ENCODE measurements around the gene GP1BB. TPM values are rescaled to one million over a fixed set of nuclear protein-coding genes. Genes with fewer than 3 reads are reported as not detected.

The GP1BB gene
- polyA plus RNA-seq, 1 donor from 2014 or later, result 42.0 TPM

DNA sequence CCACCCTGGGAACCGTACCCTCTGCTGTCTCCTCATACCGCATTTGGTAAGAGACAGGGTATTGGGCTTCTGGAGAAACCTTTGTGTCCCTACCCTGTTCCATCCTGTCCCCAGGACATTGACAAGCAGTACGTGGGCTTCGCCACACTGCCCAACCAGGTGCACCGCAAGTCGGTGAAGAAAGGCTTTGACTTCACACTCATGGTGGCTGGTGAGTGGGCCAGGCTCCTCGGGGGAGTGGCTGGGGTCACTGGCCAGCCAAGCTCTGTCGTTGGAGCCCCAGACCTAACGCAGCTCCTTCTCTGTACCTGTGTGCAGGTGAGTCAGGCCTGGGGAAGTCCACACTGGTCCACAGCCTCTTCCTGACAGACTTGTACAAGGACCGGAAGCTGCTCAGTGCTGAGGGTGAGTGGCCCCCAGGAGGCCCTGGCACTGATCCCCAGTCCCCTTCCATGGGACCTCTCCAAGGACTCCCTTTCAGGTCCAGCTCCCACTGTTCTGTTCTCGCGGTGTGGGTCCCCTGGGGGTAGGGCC lies 3.8 kb upstream of the GP1BB start:
- Histone ChIP-seq H3K36me3 (ENCODE audit: insufficient read depth, low read length) (peaks cover 14% of the 10 kb centered on the region), H3K4me3 (ENCODE audit: low read length) (no peak overlapping the region), H3F3A (ENCODE audit: insufficient read depth, low read length, poor library complexity, severe bottlenecking) (no peaks in the 10 kb centered on the region), H3K27me3 (ENCODE audit: insufficient read depth, low read depth, low read length) (peaks cover 66% of the 10 kb centered on the region), H4K20me1 (ENCODE audit: insufficient read depth) (peaks cover 50% of the 10 kb centered on the region), H3K79me2 (replicated peaks; ENCODE audit: insufficient read depth, low read length) (peaks cover 8% of the 10 kb centered on the region), H2AFZ (ENCODE audit: low read depth, low read length) (no peak overlapping the region), H3K9me3 (ENCODE audit: low read length) (no peaks in the 10 kb centered on the region), H3K27ac (ENCODE audit: low read length) (no peak overlapping the region), H3K4me2 (ENCODE audit: low read length) (no peak overlapping the region), H3K9me2 (ENCODE audit: insufficient read depth, low read length) (no peaks in the 10 kb centered on the region), H3K9ac (ENCODE audit: low read length) (no peak overlapping the region)
- no peak for TF ChIP-seq EP300 (conservative IDR thresholded peaks at IDR 0.05; ENCODE audit: poor library complexity, severe bottlenecking)
- no peak for TF ChIP-seq EZH2 (IDR thresholded peaks at IDR 0.05; ENCODE audit: borderline replicate concordance, insufficient read depth, low read length, poor library complexity, severe bottlenecking)
- TF ChIP-seq SMC3 (conservative IDR thresholded peaks at IDR 0.05; ENCODE audit: poor library complexity), result no peak
- TF ChIP-seq, protein P1, sequence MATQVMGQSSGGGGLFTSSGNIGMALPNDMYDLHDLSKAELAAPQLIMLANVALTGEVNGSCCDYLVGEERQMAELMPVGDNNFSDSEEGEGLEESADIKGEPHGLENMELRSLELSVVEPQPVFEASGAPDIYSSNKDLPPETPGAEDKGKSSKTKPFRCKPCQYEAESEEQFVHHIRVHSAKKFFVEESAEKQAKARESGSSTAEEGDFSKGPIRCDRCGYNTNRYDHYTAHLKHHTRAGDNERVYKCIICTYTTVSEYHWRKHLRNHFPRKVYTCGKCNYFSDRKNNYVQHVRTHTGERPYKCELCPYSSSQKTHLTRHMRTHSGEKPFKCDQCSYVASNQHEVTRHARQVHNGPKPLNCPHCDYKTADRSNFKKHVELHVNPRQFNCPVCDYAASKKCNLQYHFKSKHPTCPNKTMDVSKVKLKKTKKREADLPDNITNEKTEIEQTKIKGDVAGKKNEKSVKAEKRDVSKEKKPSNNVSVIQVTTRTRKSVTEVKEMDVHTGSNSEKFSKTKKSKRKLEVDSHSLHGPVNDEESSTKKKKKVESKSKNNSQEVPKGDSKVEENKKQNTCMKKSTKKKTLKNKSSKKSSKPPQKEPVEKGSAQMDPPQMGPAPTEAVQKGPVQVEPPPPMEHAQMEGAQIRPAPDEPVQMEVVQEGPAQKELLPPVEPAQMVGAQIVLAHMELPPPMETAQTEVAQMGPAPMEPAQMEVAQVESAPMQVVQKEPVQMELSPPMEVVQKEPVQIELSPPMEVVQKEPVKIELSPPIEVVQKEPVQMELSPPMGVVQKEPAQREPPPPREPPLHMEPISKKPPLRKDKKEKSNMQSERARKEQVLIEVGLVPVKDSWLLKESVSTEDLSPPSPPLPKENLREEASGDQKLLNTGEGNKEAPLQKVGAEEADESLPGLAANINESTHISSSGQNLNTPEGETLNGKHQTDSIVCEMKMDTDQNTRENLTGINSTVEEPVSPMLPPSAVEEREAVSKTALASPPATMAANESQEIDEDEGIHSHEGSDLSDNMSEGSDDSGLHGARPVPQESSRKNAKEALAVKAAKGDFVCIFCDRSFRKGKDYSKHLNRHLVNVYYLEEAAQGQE (IDR thresholded peaks at IDR 0.05; ENCODE audit: borderline replicate concordance), result no peak
- no peak for TF ChIP-seq RAD21 (conservative IDR thresholded peaks at IDR 0.05)
- TF ChIP-seq TAF1 (IDR thresholded peaks at IDR 0.05; ENCODE audit: low read depth), result no peak
- TF ChIP-seq, protein P2, sequence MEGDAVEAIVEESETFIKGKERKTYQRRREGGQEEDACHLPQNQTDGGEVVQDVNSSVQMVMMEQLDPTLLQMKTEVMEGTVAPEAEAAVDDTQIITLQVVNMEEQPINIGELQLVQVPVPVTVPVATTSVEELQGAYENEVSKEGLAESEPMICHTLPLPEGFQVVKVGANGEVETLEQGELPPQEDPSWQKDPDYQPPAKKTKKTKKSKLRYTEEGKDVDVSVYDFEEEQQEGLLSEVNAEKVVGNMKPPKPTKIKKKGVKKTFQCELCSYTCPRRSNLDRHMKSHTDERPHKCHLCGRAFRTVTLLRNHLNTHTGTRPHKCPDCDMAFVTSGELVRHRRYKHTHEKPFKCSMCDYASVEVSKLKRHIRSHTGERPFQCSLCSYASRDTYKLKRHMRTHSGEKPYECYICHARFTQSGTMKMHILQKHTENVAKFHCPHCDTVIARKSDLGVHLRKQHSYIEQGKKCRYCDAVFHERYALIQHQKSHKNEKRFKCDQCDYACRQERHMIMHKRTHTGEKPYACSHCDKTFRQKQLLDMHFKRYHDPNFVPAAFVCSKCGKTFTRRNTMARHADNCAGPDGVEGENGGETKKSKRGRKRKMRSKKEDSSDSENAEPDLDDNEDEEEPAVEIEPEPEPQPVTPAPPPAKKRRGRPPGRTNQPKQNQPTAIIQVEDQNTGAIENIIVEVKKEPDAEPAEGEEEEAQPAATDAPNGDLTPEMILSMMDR (IDR thresholded peaks at IDR 0.05; ENCODE audit: poor library complexity, severe bottlenecking), result no peak
- no peak for TF ChIP-seq MXI1 (conservative IDR thresholded peaks at IDR 0.05; ENCODE audit: poor library complexity, severe bottlenecking)
- TF ChIP-seq POLR2AphosphoS5 (IDR thresholded peaks at IDR 0.05), result no peak

DNA sequence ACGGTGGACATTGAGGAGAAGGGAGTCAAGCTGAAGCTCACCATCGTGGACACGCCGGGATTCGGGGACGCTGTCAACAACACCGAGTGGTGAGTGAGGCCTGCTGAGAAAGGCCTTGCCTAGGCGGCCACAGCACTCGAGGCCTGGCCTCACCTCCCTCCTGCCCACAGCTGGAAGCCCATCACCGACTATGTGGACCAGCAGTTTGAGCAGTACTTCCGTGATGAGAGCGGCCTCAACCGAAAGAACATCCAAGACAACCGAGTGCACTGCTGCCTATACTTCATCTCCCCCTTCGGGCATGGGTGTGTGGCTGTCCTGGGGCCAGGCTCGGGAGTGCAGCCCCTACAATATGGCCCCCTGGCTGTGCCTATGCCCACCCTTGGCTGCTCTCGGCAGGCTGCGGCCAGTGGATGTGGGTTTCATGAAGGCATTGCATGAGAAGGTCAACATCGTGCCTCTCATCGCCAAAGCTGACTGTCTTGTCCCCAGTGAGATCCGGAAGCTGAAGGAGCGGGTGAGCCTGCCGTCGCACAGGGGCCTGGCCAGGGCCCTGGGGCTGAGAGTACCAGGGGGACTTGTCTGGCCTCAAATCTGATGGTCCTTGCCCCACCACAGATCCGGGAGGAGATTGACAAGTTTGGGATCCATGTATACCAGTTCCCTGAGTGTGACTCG lies 3.0 kb upstream of the GP1BB start:
- Histone ChIP-seq H4K20me1 (ENCODE audit: insufficient read depth) (peaks cover 53% of the 10 kb centered on the region), H3F3A (ENCODE audit: insufficient read depth, low read length, poor library complexity, severe bottlenecking) (no peaks in the 10 kb centered on the region), H3K79me2 (replicated peaks; ENCODE audit: insufficient read depth, low read length) (peaks cover 2% of the 10 kb centered on the region), H3K9me2 (ENCODE audit: insufficient read depth, low read length) (no peaks in the 10 kb centered on the region), H3K4me3 (ENCODE audit: low read length) (no peak overlapping the region), H3K36me3 (ENCODE audit: insufficient read depth, low read length) (peaks cover 14% of the 10 kb centered on the region), H3K4me2 (ENCODE audit: low read length) (no peak overlapping the region), H3K9me3 (ENCODE audit: low read length) (no peaks in the 10 kb centered on the region), H2AFZ (ENCODE audit: low read depth, low read length) (no peak overlapping the region), H3K27ac (ENCODE audit: low read length) (no peak overlapping the region), H3K27me3 (ENCODE audit: insufficient read depth, low read depth, low read length) (peaks cover 73% of the 10 kb centered on the region), H3K9ac (ENCODE audit: low read length) (no peak overlapping the region)
- TF ChIP-seq, protein P2 (IDR thresholded peaks at IDR 0.05; ENCODE audit: poor library complexity, severe bottlenecking), result no peak
- TF ChIP-seq EP300 (conservative IDR thresholded peaks at IDR 0.05; ENCODE audit: poor library complexity, severe bottlenecking) (no peak), SMC3 (conservative IDR thresholded peaks at IDR 0.05; ENCODE audit: poor library complexity) (no peak), RAD21 (conservative IDR thresholded peaks at IDR 0.05) (no peak), TAF1 (IDR thresholded peaks at IDR 0.05; ENCODE audit: low read depth) (no peak), EZH2 (IDR thresholded peaks at IDR 0.05; ENCODE audit: borderline replicate concordance, insufficient read depth, low read length, poor library complexity, severe bottlenecking) (no peak), POLR2AphosphoS5 (IDR thresholded peaks at IDR 0.05) (no peak)
